Measurements from ENCODE around the gene NRXN3.

DNA sequence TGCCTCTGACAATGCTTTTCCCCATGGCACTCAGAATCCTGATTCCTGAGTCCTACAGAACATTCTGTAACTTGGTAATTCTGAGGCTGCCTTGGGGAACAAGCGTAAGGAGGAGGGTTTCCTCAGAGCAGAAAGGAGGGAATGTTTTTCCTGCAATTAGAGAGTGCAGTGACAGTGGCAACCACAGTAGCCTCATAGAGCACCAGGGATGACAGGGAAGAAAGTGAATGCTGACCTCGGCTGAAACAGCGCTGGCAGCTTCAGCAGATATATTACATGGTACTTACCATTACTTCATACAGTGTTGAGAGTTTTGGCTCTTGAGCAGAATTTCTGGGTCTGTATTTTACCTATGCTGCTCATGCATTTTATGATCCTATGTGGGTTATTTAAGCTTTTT, 757.1 kb downstream of the NRXN3 start:
- TF ChIP-seq EP300 (IDR thresholded peaks at IDR 0.05; ENCODE audit: borderline replicate concordance in 1 of 2, low read depth in 1 of 2, low read length in 1 of 2) (no peak), CTCF (IDR thresholded peaks at IDR 0.05) (no peak), ZBTB33 (IDR thresholded peaks at IDR 0.05; ENCODE audit: borderline replicate concordance, low read depth) (no peak)

Measured in SK-N-SH (cell line).